Stimulated activated CD4-positive, alpha-beta T cell treated with anti-CD3 and anti-CD28 coated beads, Interleukin-1b, Interleukin-23, amount 100 ng/mL, for 24 hours (primary cell): Measurements from ENCODE around the gene CCDC148.
"Not testable (repeated sequence)": the region's sequence is repeated elsewhere in the genome, so short reads cannot be mapped to it uniquely, and the experiment has no call there.

Experiments used
- DNase-seq, 4 experiments: peaks; one replicate each; pipeline ENCODE4 v3.0.0-alpha.2; 2020; ENCODE audit warnings: low read depth in 4 of 4, low spot score in 1 of 4

The CCDC148 gene

DNA sequence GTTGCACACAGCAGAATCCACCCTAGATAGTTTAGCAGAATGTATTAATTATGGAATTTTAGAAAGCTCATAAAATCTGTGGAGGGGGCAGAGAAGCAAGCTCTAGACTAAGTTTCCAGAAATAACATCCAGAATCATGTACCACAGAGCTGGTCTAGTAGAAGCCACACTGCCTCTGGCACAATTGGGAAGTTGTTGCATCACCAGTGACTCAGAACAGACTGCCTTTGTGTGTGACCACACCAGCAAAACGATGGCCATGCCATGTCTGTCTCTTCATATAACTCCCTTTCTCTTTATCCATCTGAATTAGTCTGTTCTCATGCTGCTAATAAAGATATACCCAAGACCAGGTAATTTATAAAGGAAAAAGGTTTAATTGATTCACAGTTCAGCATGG is 158.9 kb downstream of the CCDC148 start:
- no peak for DNase-seq

GRCh38 chr2:158297120-158297519 is 159.4 kb downstream of the CCDC148 start:
- no peak for DNase-seq

GRCh38 chr2:158293722-158294121 is 162.8 kb downstream of the CCDC148 start:
- DNase-seq = no peak

DNA sequence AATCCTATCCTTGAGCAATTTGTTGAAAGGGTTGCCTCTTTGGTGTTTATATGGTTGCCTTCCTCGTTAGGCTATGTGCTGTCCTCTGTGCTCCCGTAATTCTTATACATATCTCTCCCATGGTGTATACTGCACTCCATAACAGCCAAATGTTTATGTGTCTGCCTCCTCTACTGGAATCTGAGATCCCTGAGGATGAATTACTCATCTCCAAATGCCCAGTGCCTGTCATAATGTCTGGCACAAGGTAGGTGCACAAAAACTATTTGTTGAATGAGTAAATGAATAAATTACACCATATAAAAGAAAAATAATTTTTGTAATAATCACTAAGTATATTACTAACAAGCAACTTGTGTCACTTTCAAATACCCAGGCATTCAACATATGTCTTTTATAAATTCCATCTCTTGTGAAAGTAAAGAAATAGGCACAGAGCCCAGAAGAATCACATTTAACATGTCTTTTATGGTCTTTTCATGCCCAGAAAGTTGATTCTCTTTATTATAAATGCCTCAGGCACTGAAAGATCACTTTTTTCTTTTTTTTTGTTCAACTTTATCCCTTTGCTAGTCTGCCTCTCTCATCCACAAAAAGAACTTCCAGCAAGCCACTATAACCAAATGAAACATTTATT is 164.9 kb downstream of the CCDC148 start:
- DNase-seq = no peak

- DNase-seq = no peak
Measured at GRCh38 chr2:158290225-158290624, 166.3 kb downstream of the CCDC148 start.

DNA sequence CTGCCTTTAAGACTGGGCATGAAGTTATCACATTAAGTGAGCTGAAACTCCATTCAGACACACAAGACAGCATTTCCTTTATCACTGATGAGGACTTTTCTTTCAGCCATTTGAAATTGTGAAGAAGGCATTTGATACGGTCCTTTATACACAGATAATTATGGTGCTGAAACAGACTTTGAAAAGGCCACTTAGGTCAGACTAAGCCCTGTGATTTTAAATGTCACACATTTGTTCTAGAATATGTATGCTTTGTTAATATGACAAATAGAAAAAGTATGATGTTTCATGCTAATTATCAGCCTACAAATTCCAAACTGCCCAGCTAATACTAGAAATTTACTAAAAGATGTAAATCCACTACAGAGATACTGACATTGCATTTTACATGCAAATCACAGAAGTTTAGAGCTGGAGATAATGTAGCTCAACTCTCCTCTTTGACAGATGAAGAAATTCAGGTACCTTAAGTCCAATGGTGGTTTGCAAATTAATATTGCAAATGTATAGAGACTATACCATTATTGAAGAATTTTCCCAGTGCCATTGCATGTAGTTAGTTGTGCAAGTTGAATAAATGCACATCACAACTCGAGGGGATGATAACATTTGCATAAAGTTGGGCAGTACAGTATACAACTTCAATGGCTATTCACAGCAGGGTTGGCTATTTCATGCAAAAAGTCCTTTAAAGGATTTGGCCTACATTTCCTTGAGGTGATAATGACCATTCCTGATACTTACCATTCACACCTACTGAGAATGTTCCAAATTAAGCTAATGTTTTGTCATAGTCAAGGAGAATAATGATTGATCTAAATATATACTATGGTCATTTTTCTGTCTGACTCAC is 179.7 kb downstream of the CCDC148 start:
- no peak for DNase-seq

DNA sequence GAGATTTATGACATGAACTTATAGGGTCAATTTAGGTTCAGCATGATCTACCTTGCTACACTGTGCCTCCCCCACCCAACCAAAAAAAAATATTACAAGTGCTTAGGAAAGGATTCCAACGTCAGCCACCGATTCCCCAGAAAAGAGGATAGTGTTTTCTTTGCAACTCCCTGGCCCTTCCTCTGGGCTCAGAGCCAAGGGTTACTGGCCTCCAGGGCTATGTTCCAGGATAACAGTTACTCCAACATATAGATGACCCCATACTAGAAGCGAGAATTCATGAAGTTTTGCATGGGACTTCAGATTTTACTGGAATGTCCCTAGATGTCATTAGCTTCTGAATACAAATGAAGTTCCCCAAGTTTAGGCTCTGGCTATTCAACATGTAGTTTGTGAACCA is 182.8 kb downstream of the CCDC148 start:
- DNase-seq = no peak

DNA sequence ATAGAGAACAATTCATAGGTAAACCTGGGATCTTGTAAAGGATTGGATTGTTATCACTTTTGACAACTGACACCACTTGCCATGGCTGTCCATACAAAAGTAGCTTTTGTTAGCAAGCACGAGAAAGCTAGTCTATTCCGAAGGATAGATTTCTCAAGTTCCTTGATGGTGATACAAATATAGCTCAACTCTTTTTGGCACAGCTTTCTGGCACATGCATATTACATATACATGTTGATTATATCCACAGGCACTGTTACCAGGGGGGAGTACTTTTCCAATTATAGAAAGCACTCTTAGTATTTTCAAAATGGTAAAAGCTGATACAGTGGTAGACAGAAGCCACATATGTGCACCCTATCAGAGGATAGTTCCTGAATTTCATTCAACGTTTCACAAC is 186.0 kb downstream of the CCDC148 start:
- no peak for DNase-seq

GRCh38 chr2:158269143-158269542 is 187.4 kb downstream of the CCDC148 start:
- no peak for DNase-seq

DNA sequence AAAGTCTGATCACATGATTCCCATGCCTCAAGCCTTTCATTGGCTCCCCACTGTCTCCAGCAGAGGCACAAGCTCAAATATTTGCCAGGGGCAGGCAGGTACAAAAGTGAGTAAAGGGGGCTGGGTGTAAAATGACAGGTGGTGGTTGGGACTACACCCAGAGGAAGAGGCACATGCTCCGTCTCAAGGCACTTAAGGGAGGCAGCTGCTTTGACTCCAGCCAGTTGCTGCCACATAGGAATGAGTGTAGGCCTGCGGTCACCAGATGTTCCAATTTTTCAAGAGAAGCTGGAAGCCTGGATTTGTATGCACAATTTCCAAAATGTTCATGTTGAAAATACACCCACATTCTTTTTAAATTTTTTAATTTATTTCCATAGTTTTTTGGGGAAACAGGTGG is 190.4 kb downstream of the CCDC148 start:
- no peak for DNase-seq

GRCh38 chr2:158255257-158255656 is 201.3 kb downstream of the CCDC148 start:
- DNase-seq = no peak

DNA sequence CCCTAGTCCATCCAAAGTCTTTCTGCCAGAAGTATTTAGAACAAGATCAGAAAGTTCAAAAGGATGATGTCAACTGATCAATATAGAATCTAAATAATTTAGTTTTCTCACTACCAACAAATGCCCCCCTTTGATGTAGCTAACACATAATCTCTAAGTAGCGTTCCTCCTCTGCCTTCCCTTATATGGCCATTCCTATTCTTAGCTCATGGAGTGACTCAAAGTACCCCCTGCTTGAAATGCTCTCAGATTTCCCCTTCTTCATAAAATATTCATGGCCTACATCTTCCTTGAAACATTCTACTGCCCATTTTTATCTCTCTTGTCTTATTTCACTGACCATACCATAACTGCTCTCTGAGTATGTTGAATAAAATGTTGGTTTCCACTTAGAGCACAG is 203.4 kb downstream of the CCDC148 start:
- no peak for DNase-seq

DNA sequence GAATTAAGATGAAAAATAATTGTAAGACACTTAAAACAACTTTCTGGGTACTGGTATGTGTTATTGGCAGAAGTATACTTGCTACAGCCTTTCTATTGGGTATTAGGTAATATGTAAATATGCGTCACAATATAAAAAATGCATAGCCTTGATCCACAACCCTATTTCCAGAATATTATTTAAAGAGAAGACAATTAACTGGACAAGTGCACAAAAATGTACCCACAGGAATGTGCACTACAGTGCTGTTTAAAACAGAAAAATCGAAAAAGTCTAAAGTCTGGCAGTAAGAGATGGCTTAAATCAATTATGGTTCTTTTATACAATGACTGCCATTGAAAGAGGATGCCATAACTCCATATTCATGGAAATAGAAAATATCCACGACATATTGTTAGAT is 205.2 kb downstream of the CCDC148 start:
- DNase-seq = no peak

DNA sequence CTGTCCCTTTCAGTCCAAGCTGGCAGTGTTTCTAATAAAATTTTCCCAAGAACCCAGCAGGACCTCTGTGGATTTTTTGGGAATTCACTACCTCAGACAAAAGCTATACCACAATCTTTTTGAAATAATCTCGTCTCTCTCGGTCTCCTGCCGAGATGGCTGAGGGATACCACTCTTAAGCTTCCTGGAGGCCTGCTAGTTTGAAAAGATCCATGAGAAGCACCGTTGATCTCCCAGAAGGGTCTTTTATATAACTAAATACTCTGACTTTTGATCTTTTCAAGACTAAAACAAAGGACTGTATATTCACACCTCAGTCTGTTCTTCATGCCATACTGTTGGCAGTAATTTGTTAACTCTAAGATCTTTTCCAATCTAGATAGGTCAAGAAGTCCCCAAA is 213.2 kb downstream of the CCDC148 start:
- no peak for DNase-seq

- DNase-seq = no peak
Measured at GRCh38 chr2:158242280-158242679, 214.3 kb downstream of the CCDC148 start.

GRCh38 chr2:158240975-158241374 is 215.6 kb downstream of the CCDC148 start:
- DNase-seq = no peak

- no peak for DNase-seq
Measured at GRCh38 chr2:158239271-158239670, 217.3 kb downstream of the CCDC148 start.

- no peak for DNase-seq
Measured at GRCh38 chr2:158234497-158234896, 222.1 kb downstream of the CCDC148 start.

DNA sequence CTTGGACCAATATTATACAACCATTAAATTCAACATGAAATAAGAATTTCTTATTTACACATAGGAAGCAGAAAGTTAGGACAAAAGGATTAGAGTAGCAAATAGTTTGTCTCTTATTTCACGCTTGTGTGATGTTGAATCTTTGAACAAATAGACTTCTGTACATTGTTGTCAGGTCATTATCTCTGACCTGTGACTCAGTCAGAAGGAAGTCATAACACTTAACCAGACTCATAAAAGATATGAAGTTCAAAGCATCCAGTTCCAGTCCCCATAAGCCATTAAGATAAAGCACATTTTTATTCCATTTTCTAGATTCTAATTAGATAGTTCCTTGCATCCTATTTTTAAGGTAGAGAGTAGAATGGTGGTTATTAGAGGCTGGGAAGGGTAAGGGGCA is 224.1 kb downstream of the CCDC148 start:
- no peak for DNase-seq

GRCh38 chr2:158228943-158229508 is 227.5 kb downstream of the CCDC148 start:
- DNase-seq = no peak

DNA sequence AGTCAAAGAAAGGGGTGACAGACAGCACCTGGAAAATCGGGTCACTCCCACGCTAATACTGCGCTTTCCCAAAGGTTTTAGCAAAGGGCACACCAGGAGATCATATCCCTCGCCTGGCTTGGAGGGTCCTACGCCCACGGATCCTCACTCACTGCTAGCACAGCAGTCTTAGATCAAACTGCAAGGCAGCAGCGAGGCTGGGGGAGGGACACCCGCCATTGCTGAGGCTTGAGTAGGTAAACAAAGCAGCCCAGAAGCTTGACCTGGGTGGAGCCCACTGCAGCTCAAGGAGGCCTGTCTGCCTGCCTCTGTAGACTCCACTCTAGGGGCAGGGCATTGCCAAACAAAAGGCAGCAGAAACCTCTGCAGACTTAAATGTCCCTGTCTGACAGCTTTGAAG is 233.5 kb downstream of the CCDC148 start:
- DNase-seq = not testable (repeated sequence)
